DND-41 (cell line): ENCODE data around the gene ENDOG.
"Not testable (repeated sequence)": the region's sequence is repeated elsewhere in the genome, so short reads cannot be mapped to it uniquely, and the experiment has no call there.

ENCODE experiments used
- ATAC-seq: fragments of 200-7000 bp; cut with Tn5 transposase; 3 replicates; pipeline ENCODE4 v1.9.1; 2021; ENCODE audit warnings: low read depth; ENCODE audit not compliant: insufficient read depth
- DNase-seq: peaks from one replicate; pipeline ENCODE4 v3.0.0-alpha.2; 2020
- H2AFZ ChIP-seq: 2 replicates; pipeline ENCODE4 v1.6.0; 2012; ENCODE audit warnings: low read depth, low read length
- H3K27ac ChIP-seq: 2 replicates; pipeline ENCODE4 v1.5.1; 2012; ENCODE audit warnings: low read length, inconsistent platforms
- H3K27me3 ChIP-seq: fragments of 200-600 bp; sonication (generic); 2 replicates; pipeline ENCODE4 v1.6.0; 2012; ENCODE audit warnings: low read length, mild to moderate bottlenecking, inconsistent platforms; ENCODE audit not compliant: insufficient read depth, poor library complexity
- H3K36me3 ChIP-seq: 2 replicates; pipeline ENCODE4 v1.5.1; 2012; ENCODE audit warnings: low read length, inconsistent platforms; ENCODE audit not compliant: insufficient read depth
- H3K4me1 ChIP-seq: 2 replicates; pipeline ENCODE4 v1.5.1; 2012; ENCODE audit warnings: mild to moderate bottlenecking, low read length; ENCODE audit not compliant: insufficient read depth
- H3K4me2 ChIP-seq: 2 replicates; pipeline ENCODE4 v1.6.0; 2012; ENCODE audit warnings: mild to moderate bottlenecking, moderate library complexity, low read length, inconsistent platforms; ENCODE audit not compliant: insufficient read depth
- H3K4me3 ChIP-seq, 2 experiments: fragments of 200-600 bp in 1 of 2; shearing (Covaris generic) in 1 of 2; 2 replicates each; pipeline ENCODE4 v1.5.1; 2012 to 2016; ENCODE audit warnings: inconsistent platforms in 2 of 2, low read length in 2 of 2, mild to moderate bottlenecking in 2 of 2, low read depth in 1 of 2, moderate library complexity in 1 of 2
- H3K79me2 ChIP-seq: 2 replicates; pipeline ENCODE4 v1.6.0; 2012; ENCODE audit warnings: low read length, inconsistent platforms; ENCODE audit not compliant: insufficient read depth
- H3K9ac ChIP-seq: 2 replicates; pipeline ENCODE4 v1.6.0; 2012; ENCODE audit warnings: low read depth, mild to moderate bottlenecking, inconsistent platforms, low read length, moderate library complexity
- H3K9me3 ChIP-seq: 2 replicates; pipeline ENCODE4 v1.5.1; 2012; ENCODE audit warnings: low read length, moderate library complexity, mild to moderate bottlenecking, inconsistent platforms; ENCODE audit not compliant: insufficient read depth, severe bottlenecking
- H4K20me1 ChIP-seq: 2 replicates; pipeline ENCODE4 v1.6.0; 2012; ENCODE audit warnings: low read length; ENCODE audit not compliant: insufficient read depth
- EZH2 ChIP-seq: IDR thresholded peaks from 3 replicates; pipeline ENCODE4 v1.6.1; 2012; ENCODE audit warnings: borderline replicate concordance, low read depth, mild to moderate bottlenecking, moderate library complexity, low read length, inconsistent platforms; ENCODE audit not compliant: severe bottlenecking
- TF ChIP-seq, protein P1 (sequence below): IDR thresholded peaks from 2 replicates; pipeline ENCODE4 v1.5.1; 2012; ENCODE audit warnings: borderline replicate concordance, low read length, moderate library complexity, mild to moderate bottlenecking; ENCODE audit not compliant: poor library complexity, severe bottlenecking; ENCODE audit errors: extremely low read depth

ENDOG gene

DNA sequence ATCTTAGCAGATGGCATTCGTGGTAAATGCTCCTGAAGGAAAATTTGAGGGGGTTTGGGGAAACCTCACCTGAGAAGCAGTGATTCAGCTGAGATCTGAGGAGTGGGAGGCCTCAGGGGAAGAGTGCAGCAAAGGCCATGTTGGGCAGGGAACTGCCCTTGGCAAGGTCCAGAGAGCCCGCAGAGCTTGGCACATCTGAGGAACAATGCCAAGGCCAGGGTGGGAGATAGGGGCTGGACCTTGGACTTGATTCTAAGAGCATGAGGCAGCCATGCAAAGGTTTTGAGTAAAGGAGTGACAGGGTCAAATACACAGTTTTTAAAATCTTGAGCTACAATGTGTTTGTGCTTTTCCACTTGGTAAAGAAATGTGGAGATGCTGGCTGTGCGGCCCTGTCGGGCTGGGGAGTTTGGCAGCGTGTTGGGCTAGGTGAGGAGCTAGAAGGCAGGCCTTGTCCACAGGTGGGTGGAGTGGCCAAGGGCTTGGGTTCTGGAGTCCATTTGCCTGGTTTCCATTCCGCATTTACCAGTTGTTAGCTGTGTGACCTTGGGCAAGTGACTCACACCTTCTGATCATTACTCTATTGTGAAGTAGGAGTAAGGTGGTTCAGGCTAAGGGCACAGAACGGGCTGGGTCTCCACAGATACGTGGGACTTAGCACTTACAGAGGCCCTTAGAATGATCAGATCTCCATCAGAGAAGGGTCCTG lies 25.2 kb upstream of the ENDOG start:
- Histone ChIP-seq H3K9ac (no peak overlapping the region), H3K36me3 (peaks cover 60% of the 10 kb centered on the region), H3K9me3 (no peaks in the 10 kb centered on the region), H3K27ac (no peak overlapping the region), H3K4me2 (no peak overlapping the region), H3K4me1 (peaks cover 9% of the 10 kb centered on the region), H2AFZ (no peak overlapping the region), H3K27me3 (no peaks in the 10 kb centered on the region), H3K79me2 (peaks cover 10% of the 10 kb centered on the region), H3K4me3 (no peak overlapping the region), H4K20me1 (no peaks in the 10 kb centered on the region)
- DNase-seq, result no peak
- ATAC-seq, result no peak
- TF ChIP-seq EZH2, result no peak
- TF ChIP-seq, protein P1, sequence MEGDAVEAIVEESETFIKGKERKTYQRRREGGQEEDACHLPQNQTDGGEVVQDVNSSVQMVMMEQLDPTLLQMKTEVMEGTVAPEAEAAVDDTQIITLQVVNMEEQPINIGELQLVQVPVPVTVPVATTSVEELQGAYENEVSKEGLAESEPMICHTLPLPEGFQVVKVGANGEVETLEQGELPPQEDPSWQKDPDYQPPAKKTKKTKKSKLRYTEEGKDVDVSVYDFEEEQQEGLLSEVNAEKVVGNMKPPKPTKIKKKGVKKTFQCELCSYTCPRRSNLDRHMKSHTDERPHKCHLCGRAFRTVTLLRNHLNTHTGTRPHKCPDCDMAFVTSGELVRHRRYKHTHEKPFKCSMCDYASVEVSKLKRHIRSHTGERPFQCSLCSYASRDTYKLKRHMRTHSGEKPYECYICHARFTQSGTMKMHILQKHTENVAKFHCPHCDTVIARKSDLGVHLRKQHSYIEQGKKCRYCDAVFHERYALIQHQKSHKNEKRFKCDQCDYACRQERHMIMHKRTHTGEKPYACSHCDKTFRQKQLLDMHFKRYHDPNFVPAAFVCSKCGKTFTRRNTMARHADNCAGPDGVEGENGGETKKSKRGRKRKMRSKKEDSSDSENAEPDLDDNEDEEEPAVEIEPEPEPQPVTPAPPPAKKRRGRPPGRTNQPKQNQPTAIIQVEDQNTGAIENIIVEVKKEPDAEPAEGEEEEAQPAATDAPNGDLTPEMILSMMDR, result no peak

DNA sequence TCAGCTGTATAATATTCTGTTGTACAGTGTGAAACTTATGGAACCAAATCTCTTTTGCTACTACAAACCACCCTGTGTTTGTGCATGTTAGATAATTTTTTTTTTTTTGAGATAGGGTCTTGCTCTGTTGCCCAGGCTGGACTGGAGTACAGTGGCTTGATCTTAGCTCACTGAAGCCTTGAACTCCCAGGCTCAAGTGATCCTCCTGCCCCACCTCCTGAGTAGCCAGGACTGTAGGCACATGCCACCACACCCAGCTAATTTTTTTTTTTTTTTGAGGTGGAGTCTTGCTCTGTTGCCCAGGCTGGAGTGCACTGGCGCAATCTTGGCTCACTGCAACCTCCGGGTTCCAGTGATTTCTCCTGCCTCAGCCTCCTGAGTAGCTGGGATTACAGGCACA lies 23.3 kb upstream of the ENDOG start:
- not testable (repeated sequence) for H3K4me1 ChIP-seq, H3K4me3 ChIP-seq, H4K20me1 ChIP-seq, H3K27me3 ChIP-seq, H3K27ac ChIP-seq, DNase-seq, H3K9me3 ChIP-seq, ATAC-seq, H3K9ac ChIP-seq, H3K79me2 ChIP-seq, H2AFZ ChIP-seq, H3K4me2 ChIP-seq
- peaks cover 71% of the 10 kb centered on the region for H3K36me3 ChIP-seq

DNA sequence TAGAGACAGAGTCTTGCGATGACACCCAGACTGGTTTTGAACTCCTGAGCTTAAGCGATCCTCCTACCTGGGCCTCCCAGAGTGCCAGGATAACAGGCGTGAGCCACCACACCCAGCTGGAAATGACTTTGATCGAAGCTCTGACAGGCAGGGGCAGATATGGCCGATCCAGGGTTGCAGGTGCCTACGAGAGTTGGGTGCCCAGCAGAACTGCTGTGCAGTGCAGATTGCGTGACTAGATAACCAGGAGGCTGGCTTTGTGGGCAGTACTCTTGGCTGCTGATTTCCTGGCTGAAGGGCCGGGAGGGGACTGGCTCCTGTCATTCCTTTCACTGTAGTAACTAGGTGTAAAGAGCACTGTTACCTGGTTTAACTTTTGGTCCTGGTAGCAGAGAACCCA lies 19.4 kb upstream of the ENDOG start:
- ATAC-seq (no peak), DNase-seq (no peak)
- H3K27ac ChIP-seq, result no peak overlapping the region
- peaks cover 65% of the 10 kb centered on the region for H3K36me3 ChIP-seq
- H3K4me3 ChIP-seq, result no peak overlapping the region
- H3K4me1 ChIP-seq, result no peaks in the 10 kb centered on the region
- no peak overlapping the region for H2AFZ ChIP-seq
- H3K27me3 ChIP-seq, result no peaks in the 10 kb centered on the region
- H3K9ac ChIP-seq, result no peak overlapping the region
- no peaks in the 10 kb centered on the region for H4K20me1 ChIP-seq
- H3K9me3 ChIP-seq, result no peaks in the 10 kb centered on the region
- H3K4me2 ChIP-seq, result no peak overlapping the region
- TF ChIP-seq, protein P1, result no peak
- no peak for TF ChIP-seq EZH2
- no peaks in the 10 kb centered on the region for H3K79me2 ChIP-seq

DNA sequence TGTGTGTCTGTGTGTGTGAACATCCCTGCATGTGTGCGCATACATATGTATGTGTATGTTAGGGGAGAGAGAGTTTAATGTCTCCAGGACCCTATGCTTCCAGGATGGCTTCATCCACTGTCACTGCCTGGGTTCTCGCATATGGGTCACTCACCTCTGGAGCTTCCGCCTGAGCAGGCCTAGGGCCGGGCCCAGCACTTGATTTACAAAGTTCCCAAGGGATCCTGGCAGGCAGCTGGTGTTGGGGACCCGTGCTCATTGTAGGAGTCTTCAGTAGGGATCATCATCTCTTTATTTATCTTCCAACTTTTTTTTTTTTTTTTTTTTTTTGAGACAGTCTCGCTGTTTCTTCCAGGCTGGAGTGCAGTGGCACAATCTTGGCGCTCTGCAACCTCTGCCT lies 18.2 kb upstream of the ENDOG start:
- H3K4me2 ChIP-seq, result no peak overlapping the region
- no peak overlapping the region for H2AFZ ChIP-seq
- no peaks in the 10 kb centered on the region for H3K79me2 ChIP-seq
- ATAC-seq (no peak), DNase-seq (no peak)
- no peak overlapping the region for H3K4me3 ChIP-seq
- no peak for TF ChIP-seq EZH2
- TF ChIP-seq, protein P1, result no peak
- no peaks in the 10 kb centered on the region for H3K27me3 ChIP-seq
- no peak overlapping the region for H3K27ac ChIP-seq
- H4K20me1 ChIP-seq, result no peaks in the 10 kb centered on the region
- H3K4me1 ChIP-seq, result no peaks in the 10 kb centered on the region
- no peaks in the 10 kb centered on the region for H3K9me3 ChIP-seq
- H3K36me3 ChIP-seq, result peaks cover 69% of the 10 kb centered on the region
- no peak overlapping the region for H3K9ac ChIP-seq
